ENCODE data around the gene C2CD2.

The C2CD2 gene

GRCh38 chr21:41965045-41965444 lies 11.2 kb upstream of the C2CD2 start:
- no peak overlapping the region for H2BK12ac ChIP-seq (ENCODE audit: low read length)
- no CpG with 5 or more reads among the region's 5 CpGs for WGBS, 2 donors (ENCODE audit: extremely low coverage in 2 of 2, insufficient read length in 2 of 2, insufficient replicate concordance in 1 of 2)
- H3K4me1 ChIP-seq (ENCODE audit: control insufficient read depth in 2 of 2, insufficient read depth in 1 of 2, low read depth in 1 of 2, low read length in 2 of 2) = peaks cover 14 to 19% of the 10 kb centered on the region in 2 donors
- no peak overlapping the region for H3K4me2 ChIP-seq (ENCODE audit: insufficient read depth, low read length, poor library complexity, severe bottlenecking)
- H3K27me3 ChIP-seq (ENCODE audit: control insufficient read depth in 3 of 3, insufficient read depth in 3 of 3, low read depth in 1 of 3, low read length in 3 of 3) = no peaks in the 10 kb centered on the region
- H3K14ac ChIP-seq (ENCODE audit: low read length) = no peak overlapping the region
- H3K36me3 ChIP-seq (replicated peaks in 1 of 2; ENCODE audit: control insufficient read depth in 2 of 2, insufficient read depth in 2 of 2, low read length in 2 of 2) = no peaks in the 10 kb centered on the region
- no peak overlapping the region for H4K8ac ChIP-seq (ENCODE audit: low read depth, low read length)
- H4K91ac ChIP-seq (ENCODE audit: low read depth, low read length, poor library complexity) = no peak overlapping the region
- H2AK5ac ChIP-seq (ENCODE audit: low read depth, low read length) = no peak overlapping the region
- H3K23ac ChIP-seq (ENCODE audit: low read depth, low read length, poor library complexity) = no peak overlapping the region
- no peak overlapping the region for H3K4me3 ChIP-seq (ENCODE audit: low read length in 2 of 2)
- no peak overlapping the region for H2BK15ac ChIP-seq (ENCODE audit: low read length)
- no peaks in the 10 kb centered on the region for H3K79me1 ChIP-seq (ENCODE audit: low read depth, low read length)
- H3K4ac ChIP-seq (ENCODE audit: low read length) = no peak overlapping the region
- no peak overlapping the region for H2BK120ac ChIP-seq (ENCODE audit: low read depth, low read length)
- H2BK5ac ChIP-seq (ENCODE audit: low read length) = no peak overlapping the region
- no peak overlapping the region for H3K18ac ChIP-seq (ENCODE audit: low read length)
- no peak overlapping the region for H2AFZ ChIP-seq (ENCODE audit: low read length)
- H3K9ac ChIP-seq (ENCODE audit: low read depth, low read length, poor library complexity) = no peak overlapping the region
- no peak for DNase-seq (ENCODE audit: low spot score)
- H3K27ac ChIP-seq (replicated peaks; ENCODE audit: low read length) = no peak overlapping the region
- H3K9me3 ChIP-seq (replicated peaks in 1 of 2; ENCODE audit: control insufficient read depth in 2 of 2, insufficient read depth in 1 of 2, low read depth in 1 of 2, low read length in 2 of 2) = no peaks in the 10 kb centered on the region

GRCh38 chr21:41964171-41964570 lies 10.4 kb upstream of the C2CD2 start:
- H3K4me1 ChIP-seq (ENCODE audit: control insufficient read depth in 2 of 2, insufficient read depth in 1 of 2, low read depth in 1 of 2, low read length in 2 of 2) = peaks cover 14% of the 10 kb centered on the region in 2 donors
- H3K4ac ChIP-seq (ENCODE audit: low read length) = no peak overlapping the region
- H2BK15ac ChIP-seq (ENCODE audit: low read length) = no peak overlapping the region
- H2BK5ac ChIP-seq (ENCODE audit: low read length) = no peak overlapping the region
- H3K36me3 ChIP-seq (replicated peaks in 1 of 2; ENCODE audit: control insufficient read depth in 2 of 2, insufficient read depth in 2 of 2, low read length in 2 of 2) = no peaks in the 10 kb centered on the region
- no peak overlapping the region for H2AK5ac ChIP-seq (ENCODE audit: low read depth, low read length)
- WGBS, 2 donors (ENCODE audit: extremely low coverage in 2 of 2, insufficient read length in 2 of 2, insufficient replicate concordance in 1 of 2) = no CpG with 5 or more reads among the region's 8 CpGs
- no peaks in the 10 kb centered on the region for H3K79me1 ChIP-seq (ENCODE audit: low read depth, low read length)
- H3K14ac ChIP-seq (ENCODE audit: low read length) = no peak overlapping the region
- no peaks in the 10 kb centered on the region for H3K9me3 ChIP-seq (replicated peaks in 1 of 2; ENCODE audit: control insufficient read depth in 2 of 2, insufficient read depth in 1 of 2, low read depth in 1 of 2, low read length in 2 of 2)
- no peak for DNase-seq (ENCODE audit: low spot score)
- no peak overlapping the region for H2BK120ac ChIP-seq (ENCODE audit: low read depth, low read length)
- peak overlapping the region; percentile 17 for H3K18ac ChIP-seq (ENCODE audit: low read length)
- H3K4me2 ChIP-seq (ENCODE audit: insufficient read depth, low read length, poor library complexity, severe bottlenecking) = no peak overlapping the region
- H3K23ac ChIP-seq (ENCODE audit: low read depth, low read length, poor library complexity) = peak overlapping the region; percentile 25
- no peak overlapping the region for H2AFZ ChIP-seq (ENCODE audit: low read length)
- H2BK12ac ChIP-seq (ENCODE audit: low read length) = no peak overlapping the region
- no peak overlapping the region for H4K91ac ChIP-seq (ENCODE audit: low read depth, low read length, poor library complexity)
- no peak overlapping the region for H4K8ac ChIP-seq (ENCODE audit: low read depth, low read length)
- no peak overlapping the region for H3K9ac ChIP-seq (ENCODE audit: low read depth, low read length, poor library complexity)
- no peaks in the 10 kb centered on the region for H3K27me3 ChIP-seq (ENCODE audit: control insufficient read depth in 3 of 3, insufficient read depth in 3 of 3, low read depth in 1 of 3, low read length in 3 of 3)
- no peak overlapping the region for H3K27ac ChIP-seq (replicated peaks; ENCODE audit: low read length)
- H3K4me3 ChIP-seq (ENCODE audit: low read length in 2 of 2) = no peak overlapping the region

GRCh38 chr21:41962425-41962966 lies 8.7 kb upstream of the C2CD2 start:
- H2BK12ac ChIP-seq (ENCODE audit: low read length) = no peak overlapping the region
- H3K4me2 ChIP-seq (ENCODE audit: insufficient read depth, low read length, poor library complexity, severe bottlenecking) = no peak overlapping the region
- H3K27ac ChIP-seq (replicated peaks; ENCODE audit: low read length) = no peak overlapping the region
- no peaks in the 10 kb centered on the region for H3K9me3 ChIP-seq (replicated peaks in 1 of 2; ENCODE audit: control insufficient read depth in 2 of 2, insufficient read depth in 1 of 2, low read depth in 1 of 2, low read length in 2 of 2)
- DNase-seq (ENCODE audit: low spot score) = no peak
- H3K36me3 ChIP-seq (replicated peaks in 1 of 2; ENCODE audit: control insufficient read depth in 2 of 2, insufficient read depth in 2 of 2, low read length in 2 of 2) = no peaks in the 10 kb centered on the region
- H4K8ac ChIP-seq (ENCODE audit: low read depth, low read length) = no peak overlapping the region
- no peak overlapping the region for H3K4ac ChIP-seq (ENCODE audit: low read length)
- no peak overlapping the region for H2BK15ac ChIP-seq (ENCODE audit: low read length)
- no peaks in the 10 kb centered on the region for H3K79me1 ChIP-seq (ENCODE audit: low read depth, low read length)
- H3K9ac ChIP-seq (ENCODE audit: low read depth, low read length, poor library complexity) = no peak overlapping the region
- H3K4me3 ChIP-seq (ENCODE audit: low read length in 2 of 2) = no peak overlapping the region
- no peak overlapping the region for H2AFZ ChIP-seq (ENCODE audit: low read length)
- H3K14ac ChIP-seq (ENCODE audit: low read length) = no peak overlapping the region
- H2BK5ac ChIP-seq (ENCODE audit: low read length) = no peak overlapping the region
- no peak overlapping the region for H3K18ac ChIP-seq (ENCODE audit: low read length)
- no peak overlapping the region for H2BK120ac ChIP-seq (ENCODE audit: low read depth, low read length)
- WGBS, 2 donors (ENCODE audit: extremely low coverage in 2 of 2, insufficient read length in 2 of 2, insufficient replicate concordance in 1 of 2) = no CpG with 5 or more reads among the region's 11 CpGs
- H3K27me3 ChIP-seq (ENCODE audit: control insufficient read depth in 3 of 3, insufficient read depth in 3 of 3, low read depth in 1 of 3, low read length in 3 of 3) = no peaks in the 10 kb centered on the region
- H4K91ac ChIP-seq (ENCODE audit: low read depth, low read length, poor library complexity) = no peak overlapping the region
- no peak overlapping the region for H3K23ac ChIP-seq (ENCODE audit: low read depth, low read length, poor library complexity)
- H2AK5ac ChIP-seq (ENCODE audit: low read depth, low read length) = no peak overlapping the region
- peaks cover 7 to 9% of the 10 kb centered on the region in 2 donors for H3K4me1 ChIP-seq (ENCODE audit: control insufficient read depth in 2 of 2, insufficient read depth in 1 of 2, low read depth in 1 of 2, low read length in 2 of 2)

- H3K79me1 ChIP-seq (ENCODE audit: low read depth, low read length) = no peaks in the 10 kb centered on the region
- no CpG with 5 or more reads among the region's 8 CpGs for WGBS, 2 donors (ENCODE audit: extremely low coverage in 2 of 2, insufficient read length in 2 of 2, insufficient replicate concordance in 1 of 2)
- H2BK120ac ChIP-seq (ENCODE audit: low read depth, low read length) = no peak overlapping the region
- H3K4me1 ChIP-seq (ENCODE audit: control insufficient read depth in 2 of 2, insufficient read depth in 1 of 2, low read depth in 1 of 2, low read length in 2 of 2) = peaks cover 5 to 7% of the 10 kb centered on the region in 2 donors
- no peak overlapping the region for H2BK15ac ChIP-seq (ENCODE audit: low read length)
- H4K91ac ChIP-seq (ENCODE audit: low read depth, low read length, poor library complexity) = no peak overlapping the region
- no peak for DNase-seq (ENCODE audit: low spot score)
- H3K27ac ChIP-seq (replicated peaks; ENCODE audit: low read length) = no peak overlapping the region
- no peaks in the 10 kb centered on the region for H3K9me3 ChIP-seq (replicated peaks in 1 of 2; ENCODE audit: control insufficient read depth in 2 of 2, insufficient read depth in 1 of 2, low read depth in 1 of 2, low read length in 2 of 2)
- H3K4me3 ChIP-seq (ENCODE audit: low read length in 2 of 2) = no peak overlapping the region
- no peak overlapping the region for H4K8ac ChIP-seq (ENCODE audit: low read depth, low read length)
- peak overlapping the region; percentile 48 for H2AK5ac ChIP-seq (ENCODE audit: low read depth, low read length)
- no peaks in the 10 kb centered on the region for H3K36me3 ChIP-seq (replicated peaks in 1 of 2; ENCODE audit: control insufficient read depth in 2 of 2, insufficient read depth in 2 of 2, low read length in 2 of 2)
- no peak overlapping the region for H3K9ac ChIP-seq (ENCODE audit: low read depth, low read length, poor library complexity)
- H3K4ac ChIP-seq (ENCODE audit: low read length) = no peak overlapping the region
- no peak overlapping the region for H3K23ac ChIP-seq (ENCODE audit: low read depth, low read length, poor library complexity)
- H3K14ac ChIP-seq (ENCODE audit: low read length) = no peak overlapping the region
- peak overlapping the region; percentile 20 for H3K18ac ChIP-seq (ENCODE audit: low read length)
- H2BK12ac ChIP-seq (ENCODE audit: low read length) = no peak overlapping the region
- no peak overlapping the region for H2BK5ac ChIP-seq (ENCODE audit: low read length)
- H3K4me2 ChIP-seq (ENCODE audit: insufficient read depth, low read length, poor library complexity, severe bottlenecking) = no peak overlapping the region
- no peaks in the 10 kb centered on the region for H3K27me3 ChIP-seq (ENCODE audit: control insufficient read depth in 3 of 3, insufficient read depth in 3 of 3, low read depth in 1 of 3, low read length in 3 of 3)
- H2AFZ ChIP-seq (ENCODE audit: low read length) = peak overlapping the region; percentile 36
Observed at GRCh38 chr21:41961753-41962152, 7.9 kb upstream of the C2CD2 start.

Measured in neuronal stem cell (in vitro differentiated cells).